HG03354 (cell line): ENCODE data around the gene TMEM163.
"Not testable (repeated sequence)": the region's sequence is repeated elsewhere in the genome, so short reads cannot be mapped to it uniquely, and the experiment has no call there.

Experiments used
- ATAC-seq: cut with Tn5 transposase; IDR thresholded peaks from one replicate; pipeline ENCODE4 v1.9.1; 2021; ENCODE audit warnings: mild to moderate bottlenecking; ENCODE audit not compliant: unreplicated experiment, poor library complexity, severe bottlenecking

Gene TMEM163

DNA sequence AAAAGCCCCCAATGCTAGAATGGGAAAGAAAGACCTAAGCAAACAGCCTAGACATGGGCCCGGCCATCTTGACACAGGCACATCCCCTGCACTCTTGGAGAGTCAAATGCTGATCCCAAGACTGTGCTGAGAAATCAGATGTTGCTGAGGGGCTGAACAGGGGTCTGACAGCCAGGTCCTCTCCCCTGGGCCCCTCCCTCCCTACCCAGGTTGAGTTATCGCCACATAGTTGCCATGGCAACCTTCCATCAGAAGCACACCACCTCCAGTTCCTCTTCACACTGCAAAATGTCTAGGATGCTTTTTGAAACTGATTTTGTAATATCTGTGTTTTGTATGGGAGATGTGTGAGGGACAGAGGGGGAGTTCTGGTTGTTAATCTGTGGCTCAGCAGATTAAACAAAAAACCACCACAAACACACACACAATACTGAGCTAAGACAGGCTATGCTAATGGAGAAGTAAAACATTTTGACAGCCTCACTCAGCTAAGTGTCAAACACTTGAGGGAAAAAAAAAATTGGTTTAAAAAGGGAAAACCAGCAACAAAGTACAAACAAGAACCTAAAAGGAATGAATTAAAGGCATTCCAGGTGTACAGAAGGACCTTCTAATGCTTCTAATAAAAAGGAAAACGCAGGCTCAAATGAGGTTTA lies 88.2 kb downstream of the TMEM163 start:
- no peak for ATAC-seq

- ATAC-seq = no peak
Measured at GRCh38 chr2:134628453-134628852, 90.3 kb downstream of the TMEM163 start.

DNA sequence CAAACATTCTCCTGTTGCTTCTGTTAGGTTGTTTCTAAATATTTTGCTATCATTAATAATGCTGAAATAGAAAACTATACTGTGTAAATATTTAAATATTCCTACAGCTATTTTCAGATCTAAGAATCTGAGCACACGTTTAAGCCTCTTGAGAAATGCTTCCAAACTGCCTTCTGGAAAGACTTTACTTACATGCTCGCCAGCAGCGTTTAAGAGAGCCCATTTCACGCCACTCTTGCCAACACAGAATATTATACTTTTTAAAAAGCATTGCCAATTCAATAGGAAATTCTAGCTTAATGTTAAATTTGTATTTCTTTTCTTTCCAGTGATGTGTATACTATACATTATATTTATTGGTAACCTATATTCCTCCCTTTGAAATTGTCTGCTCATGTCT lies 92.0 kb downstream of the TMEM163 start:
- no peak for ATAC-seq

GRCh38 chr2:134625311-134625710 lies 93.5 kb downstream of the TMEM163 start:
- no peak for ATAC-seq

DNA sequence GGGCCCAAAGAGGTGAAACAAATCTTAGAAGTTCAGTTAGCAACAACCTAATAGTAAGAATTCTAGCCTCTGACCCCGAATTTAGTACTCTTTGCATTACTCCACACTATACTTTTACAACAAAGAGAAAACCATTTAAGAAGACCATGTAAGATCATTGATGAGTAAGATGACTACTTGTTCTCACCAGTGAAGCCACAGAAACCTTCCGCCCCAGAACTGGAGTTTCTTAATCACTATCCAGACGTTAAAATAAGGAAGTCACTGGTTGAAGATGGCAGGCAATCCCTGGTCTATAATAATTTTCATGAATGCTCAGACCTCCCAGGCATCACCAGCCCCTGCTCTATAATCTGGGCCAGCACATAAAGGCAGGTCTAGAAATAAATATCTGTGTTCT lies 95.0 kb downstream of the TMEM163 start:
- peak; percentile 95 for ATAC-seq

- ATAC-seq = no peak
Measured at GRCh38 chr2:134623046-134623445, 95.8 kb downstream of the TMEM163 start.

DNA sequence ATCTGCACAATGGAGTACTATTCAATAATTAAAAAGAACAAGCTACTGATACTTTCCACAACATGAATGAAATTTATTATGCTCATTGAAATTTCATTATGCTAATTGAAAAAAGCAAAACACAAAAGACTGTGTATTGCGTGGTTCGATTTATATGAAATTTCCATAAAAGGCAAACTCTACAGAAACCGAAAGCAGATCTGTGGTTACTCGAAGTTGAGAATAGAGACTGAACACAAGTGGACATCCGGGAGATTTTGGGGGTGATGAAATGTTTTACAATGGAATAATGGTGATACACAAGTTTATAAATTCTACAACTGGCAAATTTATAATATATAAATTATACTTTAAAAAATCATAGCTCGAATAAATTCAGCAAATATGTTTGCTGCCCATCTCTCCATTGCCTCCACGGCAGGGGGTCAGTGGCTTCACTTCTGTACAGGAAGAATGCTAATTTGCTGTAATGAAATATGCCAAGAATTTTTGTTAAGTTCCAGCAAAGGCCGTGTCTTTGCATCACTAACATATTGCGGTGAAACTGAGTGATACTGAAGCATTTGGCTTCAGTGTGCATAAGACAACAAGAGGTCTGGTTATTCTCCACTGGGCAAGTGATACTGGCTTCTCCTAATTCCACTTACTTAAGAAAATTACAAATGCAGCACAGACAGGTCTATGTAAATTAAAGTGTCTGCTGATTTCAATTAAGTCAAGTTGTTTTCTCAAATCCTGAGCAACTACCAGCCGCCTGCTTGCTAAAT lies 96.7 kb downstream of the TMEM163 start:
- no peak for ATAC-seq

DNA sequence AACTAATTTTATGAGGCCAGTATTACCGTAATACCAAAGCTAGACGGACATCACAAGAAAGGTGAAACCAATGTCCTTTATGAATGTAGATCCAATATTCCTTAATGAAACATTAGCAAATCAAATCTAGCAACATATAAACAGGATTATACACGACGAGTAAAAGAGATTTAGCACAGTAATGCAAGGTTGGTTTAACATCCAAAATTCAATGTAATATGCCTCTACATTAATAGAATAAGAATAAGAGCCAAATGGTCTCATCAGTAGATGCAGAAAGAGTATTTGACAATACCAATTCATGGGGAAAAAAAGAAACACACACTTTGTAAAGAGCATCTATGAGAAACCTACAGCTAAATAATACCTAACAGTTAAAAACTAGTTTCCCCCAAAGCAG lies 99.5 kb downstream of the TMEM163 start:
- ATAC-seq = no peak

DNA sequence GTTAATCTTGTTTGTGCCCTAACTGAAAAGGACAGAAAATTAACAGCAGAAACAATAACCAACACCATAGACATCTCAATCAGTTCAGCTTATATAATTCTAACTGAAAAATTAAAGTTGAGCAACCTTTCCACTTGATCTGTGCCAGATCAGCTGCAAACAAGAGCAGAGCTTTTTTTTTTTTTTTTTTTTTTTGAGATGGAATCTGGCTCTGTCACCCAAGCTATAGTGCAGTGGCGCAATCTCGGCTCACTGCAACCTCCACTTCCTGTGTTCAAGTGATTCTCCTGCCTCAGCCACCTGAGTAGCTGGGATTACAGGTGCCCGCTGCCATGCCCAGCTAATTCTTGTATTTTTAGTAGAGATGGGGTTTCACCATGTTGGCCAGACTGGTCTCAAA lies 103.3 kb downstream of the TMEM163 start:
- not testable (repeated sequence) for ATAC-seq

GRCh38 chr2:134611316-134611715 lies 107.5 kb downstream of the TMEM163 start:
- ATAC-seq = no peak

GRCh38 chr2:134610871-134611270 lies 107.9 kb downstream of the TMEM163 start:
- ATAC-seq = no peak

GRCh38 chr2:134609924-134610513 lies 108.8 kb downstream of the TMEM163 start:
- ATAC-seq = no peak

DNA sequence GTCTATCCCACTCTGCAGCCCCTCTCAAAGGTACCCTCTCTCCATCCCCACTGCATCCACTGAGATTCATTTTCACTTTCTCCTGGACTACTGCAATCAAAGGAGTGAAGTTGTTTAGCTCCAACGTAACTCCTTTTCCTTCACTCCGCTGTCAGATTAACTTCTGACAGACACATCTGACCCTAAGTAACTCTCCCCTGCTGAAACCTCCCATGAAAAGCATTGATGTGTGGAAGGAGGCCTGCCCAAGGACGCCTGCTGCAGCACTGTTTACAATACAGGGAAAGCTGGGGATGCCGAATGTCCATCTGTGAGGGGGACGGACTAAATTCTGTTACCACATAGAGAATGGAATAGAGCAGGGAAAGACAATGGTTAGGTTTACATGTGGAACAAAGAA lies 114.8 kb downstream of the TMEM163 start:
- no peak for ATAC-seq

GRCh38 chr2:134602666-134603065 lies 116.1 kb downstream of the TMEM163 start:
- no peak for ATAC-seq

DNA sequence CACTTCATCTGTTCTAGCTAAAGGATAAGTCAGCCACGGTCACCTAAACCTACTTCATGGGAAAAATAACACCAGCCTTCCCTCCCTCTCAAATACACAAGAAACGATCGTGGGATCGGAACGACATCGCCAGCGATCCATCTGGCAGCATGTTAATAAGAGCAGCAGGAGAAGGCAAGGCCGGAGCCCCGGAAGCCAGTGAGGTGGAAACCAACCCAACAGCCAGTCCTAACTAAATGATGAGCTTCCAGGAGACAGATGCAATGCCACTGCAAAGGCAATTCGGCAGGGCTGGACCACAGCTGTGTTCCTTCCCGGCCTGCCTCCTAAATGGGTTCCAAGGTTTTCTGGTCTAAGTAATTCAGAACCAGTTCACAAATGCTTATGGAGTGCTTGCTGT lies 117.5 kb downstream of the TMEM163 start:
- no peak for ATAC-seq

- ATAC-seq = no peak
Measured at GRCh38 chr2:134600208-134600607, 118.6 kb downstream of the TMEM163 start.

GRCh38 chr2:134599236-134599635 lies 119.6 kb downstream of the TMEM163 start:
- no peak for ATAC-seq

DNA sequence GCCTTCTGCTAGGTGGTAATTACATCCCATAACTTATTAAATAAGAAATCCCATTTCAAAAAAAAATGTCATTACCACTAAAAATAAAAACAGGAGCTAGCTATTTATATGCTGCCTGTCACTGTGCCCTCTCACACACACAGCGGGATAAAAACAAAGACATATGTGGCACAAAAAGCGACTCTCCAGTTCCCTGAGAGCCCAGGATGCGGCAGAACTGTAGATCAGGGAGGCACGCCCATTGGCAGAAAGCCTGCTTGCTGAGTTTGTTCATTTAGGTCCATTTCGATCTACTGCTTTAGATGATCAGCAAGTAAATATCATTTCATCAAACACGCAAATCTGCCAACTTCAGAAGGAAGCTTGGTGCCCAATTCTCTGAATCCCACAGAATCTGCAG lies 124.4 kb downstream of the TMEM163 start:
- no peak for ATAC-seq

DNA sequence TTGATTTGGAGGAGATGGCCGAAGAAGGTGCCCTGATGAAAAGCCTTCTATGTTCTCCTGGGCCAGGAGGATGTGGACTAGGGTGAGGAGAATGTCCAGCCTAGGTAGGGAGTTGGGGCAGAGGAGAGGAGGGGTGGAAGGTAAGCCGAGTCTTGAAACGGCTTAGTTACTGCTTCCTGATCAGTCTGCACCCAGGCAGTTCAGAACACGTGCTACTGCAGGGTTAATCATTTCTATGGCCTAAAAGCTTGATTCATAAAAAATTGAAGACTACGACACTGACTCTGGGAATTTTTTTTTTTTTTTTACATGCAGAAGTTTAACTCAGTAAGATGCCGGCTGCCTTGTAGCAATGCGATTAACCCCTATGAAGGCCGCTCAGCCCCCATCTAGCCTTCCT lies 125.3 kb downstream of the TMEM163 start:
- ATAC-seq = no peak

DNA sequence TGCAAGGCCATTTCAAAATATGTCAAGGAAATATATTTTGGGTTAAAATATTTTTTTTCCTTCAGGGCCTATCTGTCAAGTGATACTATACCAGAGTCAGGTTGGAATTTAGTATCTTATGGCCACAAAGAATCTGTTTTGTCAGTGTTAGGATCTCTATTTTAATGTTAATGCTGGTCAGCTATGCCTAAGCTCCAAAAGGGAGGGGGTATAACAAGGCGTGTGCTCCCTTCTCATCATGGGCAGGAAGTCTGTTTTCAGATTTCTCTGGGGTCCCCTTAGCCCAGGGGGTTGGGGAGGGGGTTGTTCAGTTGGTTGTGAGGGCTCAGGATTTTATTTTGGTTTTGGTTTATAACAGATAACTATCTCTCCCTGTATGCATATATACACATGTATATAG lies 126.4 kb downstream of the TMEM163 start:
- no peak for ATAC-seq

DNA sequence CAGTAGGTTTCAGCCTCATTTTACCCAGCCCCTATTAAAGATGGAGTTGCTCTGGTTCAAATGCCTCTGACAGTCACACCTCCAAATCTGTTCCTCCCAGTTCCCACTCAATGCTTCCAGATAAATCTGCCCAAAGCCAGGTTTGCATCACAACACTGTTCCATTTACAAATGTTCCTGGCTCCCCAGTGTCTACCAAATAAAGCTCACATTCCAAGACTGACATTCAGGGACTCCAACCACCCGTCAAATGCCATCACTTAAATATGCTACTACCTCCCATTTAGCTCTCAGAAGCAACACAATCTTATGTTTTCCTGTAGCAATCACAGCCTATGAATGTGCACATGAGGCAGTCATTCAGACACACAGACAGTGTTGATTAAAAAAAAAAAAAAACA lies 127.3 kb downstream of the TMEM163 start:
- no peak for ATAC-seq
